ENCODE results near the gene DEPDC5.

DNA sequence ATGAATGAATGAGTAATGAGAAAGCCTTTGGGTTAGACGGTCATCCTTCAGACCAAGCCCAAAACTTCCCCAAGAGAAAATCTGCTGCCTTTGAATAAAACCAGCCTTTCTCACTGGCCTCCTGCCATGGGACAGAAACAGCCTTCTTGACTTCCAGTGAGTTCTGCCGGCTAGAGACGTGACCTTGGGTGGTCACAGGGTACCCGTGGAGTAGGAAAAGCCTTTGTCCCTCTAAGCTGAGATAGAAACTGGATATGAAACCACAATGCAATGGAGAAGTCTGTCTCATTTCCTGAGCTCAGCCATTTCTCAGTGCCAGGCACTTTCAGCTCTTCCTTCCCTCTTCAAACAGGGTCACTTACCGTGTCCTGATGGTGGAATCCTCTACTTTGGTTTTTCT is 169.3 kb downstream of the DEPDC5 start:
- TF ChIP-seq POLR2A (IDR thresholded peaks at IDR 0.05), result no peak
- TF ChIP-seq, protein P1, sequence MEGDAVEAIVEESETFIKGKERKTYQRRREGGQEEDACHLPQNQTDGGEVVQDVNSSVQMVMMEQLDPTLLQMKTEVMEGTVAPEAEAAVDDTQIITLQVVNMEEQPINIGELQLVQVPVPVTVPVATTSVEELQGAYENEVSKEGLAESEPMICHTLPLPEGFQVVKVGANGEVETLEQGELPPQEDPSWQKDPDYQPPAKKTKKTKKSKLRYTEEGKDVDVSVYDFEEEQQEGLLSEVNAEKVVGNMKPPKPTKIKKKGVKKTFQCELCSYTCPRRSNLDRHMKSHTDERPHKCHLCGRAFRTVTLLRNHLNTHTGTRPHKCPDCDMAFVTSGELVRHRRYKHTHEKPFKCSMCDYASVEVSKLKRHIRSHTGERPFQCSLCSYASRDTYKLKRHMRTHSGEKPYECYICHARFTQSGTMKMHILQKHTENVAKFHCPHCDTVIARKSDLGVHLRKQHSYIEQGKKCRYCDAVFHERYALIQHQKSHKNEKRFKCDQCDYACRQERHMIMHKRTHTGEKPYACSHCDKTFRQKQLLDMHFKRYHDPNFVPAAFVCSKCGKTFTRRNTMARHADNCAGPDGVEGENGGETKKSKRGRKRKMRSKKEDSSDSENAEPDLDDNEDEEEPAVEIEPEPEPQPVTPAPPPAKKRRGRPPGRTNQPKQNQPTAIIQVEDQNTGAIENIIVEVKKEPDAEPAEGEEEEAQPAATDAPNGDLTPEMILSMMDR (IDR thresholded peaks at IDR 0.05), result no peak

All from vagina (tissue), 2 donors.